OCI-LY1 (cell line): ENCODE measurements around the gene SLC27A5.

Experiments used
- H2AFZ ChIP-seq: fragments of 200-600 bp; sonication (generic), shearing (Covaris generic); 2 replicates; pipeline ENCODE4 v1.6.0; 2014; ENCODE audit warnings: antibody characterized with exemption, mild to moderate bottlenecking, low read length
- H3F3A ChIP-seq: fragments of 200-600 bp; sonication (generic), shearing (Covaris generic); 2 replicates; pipeline ENCODE4 v1.6.0; 2014; ENCODE audit warnings: mild to moderate bottlenecking, antibody characterized with exemption, low read length, moderate library complexity; ENCODE audit not compliant: insufficient read depth
- H3K27ac ChIP-seq: fragments of 200-600 bp; sonication (generic); 2 replicates; pipeline ENCODE4 v1.5.1; 2014; ENCODE audit warnings: low read length, mixed run types, mild to moderate bottlenecking, low read depth; ENCODE audit not compliant: poor library complexity, severe bottlenecking
- H3K27me3 ChIP-seq: fragments of 200-600 bp; sonication (generic); 2 replicates; pipeline ENCODE4 v1.6.0; 2014; ENCODE audit warnings: antibody characterized with exemption, mild to moderate bottlenecking, low read length, moderate library complexity; ENCODE audit not compliant: insufficient read depth
- H3K36me3 ChIP-seq: fragments of 200-600 bp; sonication (generic); 2 replicates; pipeline ENCODE4 v1.6.1; 2014; ENCODE audit warnings: mild to moderate bottlenecking, antibody characterized with exemption, low read length, moderate library complexity, mixed read lengths; ENCODE audit not compliant: insufficient read depth
- H3K4me1 ChIP-seq: fragments of 200-600 bp; sonication (generic); 2 replicates; pipeline ENCODE4 v1.5.1; 2014; ENCODE audit warnings: mild to moderate bottlenecking, low read length, moderate library complexity; ENCODE audit not compliant: insufficient read depth, severe bottlenecking
- H3K4me2 ChIP-seq: fragments of 200-600 bp; sonication (generic), shearing (Covaris generic); 2 replicates; pipeline ENCODE4 v1.6.1; 2014; ENCODE audit warnings: low read length
- H3K4me3 ChIP-seq: fragments of 200-600 bp; sonication (generic); 2 replicates; pipeline ENCODE4 v1.5.1; 2014; ENCODE audit warnings: low read length, low read depth, mild to moderate bottlenecking, mixed read lengths; ENCODE audit not compliant: poor library complexity, severe bottlenecking
- H3K79me2 ChIP-seq: fragments of 200-600 bp; shearing (Covaris generic); 2 replicates; pipeline ENCODE4 v1.6.1; 2016; ENCODE audit warnings: mixed run types, low read length, mixed read lengths; ENCODE audit not compliant: insufficient read depth
- H3K9ac ChIP-seq: fragments of 200-600 bp; sonication (generic), shearing (Covaris generic); 2 replicates; pipeline ENCODE4 v1.6.1; 2014; ENCODE audit warnings: mild to moderate bottlenecking, low read length, mixed read lengths
- H3K9me2 ChIP-seq: fragments of 200-600 bp; sonication (generic), shearing (Covaris generic); 2 replicates; pipeline ENCODE4 v1.6.1; 2014; ENCODE audit warnings: low read depth, mild to moderate bottlenecking, low read length, mixed read lengths
- H3K9me3 ChIP-seq: fragments of 200-600 bp; shearing (Covaris generic); 2 replicates; pipeline ENCODE4 v1.6.1; 2014; ENCODE audit warnings: low read length, mixed read lengths
- H4K20me1 ChIP-seq: fragments of 200-600 bp; sonication (generic), shearing (Covaris generic); 2 replicates; pipeline ENCODE4 v1.6.0; 2016; ENCODE audit warnings: mild to moderate bottlenecking, low read length; ENCODE audit not compliant: insufficient read depth
- CTCF ChIP-seq: fragments of 200-600 bp; sonication (generic), shearing (Covaris generic); IDR thresholded peaks from 2 replicates; pipeline ENCODE4 v1.5.1; 2017; ENCODE audit warnings: mild to moderate bottlenecking, antibody characterized with exemption, low read length, moderate library complexity, mixed read lengths
- EZH2 ChIP-seq: fragments of 200-600 bp; sonication (generic), shearing (Covaris generic); IDR thresholded peaks from 2 replicates; pipeline ENCODE4 v1.8.0; 2017; ENCODE audit warnings: borderline replicate concordance, mixed run types, mild to moderate bottlenecking, antibody characterized with exemption, low read length, moderate library complexity, mixed read lengths

The SLC27A5 gene

DNA sequence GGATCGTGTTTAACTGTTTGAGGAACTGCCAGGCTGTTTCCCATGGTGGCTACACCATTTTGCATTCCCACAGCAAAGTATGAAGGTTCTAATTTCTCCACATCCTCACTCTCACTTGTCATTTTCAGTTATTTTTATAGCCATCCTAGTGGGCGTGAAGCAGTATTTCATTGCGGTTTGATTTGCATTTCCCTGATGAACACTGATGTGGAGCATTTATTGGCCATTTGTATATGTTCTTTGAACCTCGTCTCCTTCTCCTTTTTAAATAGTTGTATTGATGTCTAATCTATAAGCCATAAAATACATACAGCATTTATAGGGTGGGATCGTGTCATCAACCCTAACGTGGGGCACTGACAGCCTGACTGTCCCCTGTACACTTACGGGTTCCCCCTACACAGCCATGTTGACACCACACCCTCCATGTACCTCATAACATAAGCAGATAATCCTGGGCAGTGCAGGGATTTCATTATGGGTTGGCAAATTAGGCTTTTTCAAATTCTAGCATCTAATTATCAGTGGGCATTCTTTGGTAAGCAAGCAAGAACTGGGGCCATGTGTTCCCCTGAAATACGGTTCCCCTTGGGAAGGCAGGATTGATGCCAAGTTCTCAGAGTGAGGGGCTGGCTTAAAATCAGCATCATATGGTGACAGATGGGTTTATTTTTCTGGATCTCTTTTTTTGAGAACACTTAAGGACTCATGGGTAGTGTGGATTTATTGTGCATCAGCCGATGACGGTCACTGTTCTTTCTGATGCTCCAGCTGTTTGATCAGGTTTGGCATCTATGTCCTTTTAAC is 19.4 kb upstream of the SLC27A5 start:
- Histone ChIP-seq H3F3A (no peaks in the 10 kb centered on the region), H3K9me2 (no peaks in the 10 kb centered on the region), H3K4me1 (no peaks in the 10 kb centered on the region), H2AFZ (no peak overlapping the region), H3K4me2 (no peak overlapping the region), H3K9ac (no peak overlapping the region), H3K79me2 (no peaks in the 10 kb centered on the region), H3K9me3 (no peaks in the 10 kb centered on the region), H3K27me3 (no peaks in the 10 kb centered on the region), H4K20me1 (no peaks in the 10 kb centered on the region), H3K27ac (no peak overlapping the region), H3K36me3 (no peaks in the 10 kb centered on the region), H3K4me3 (no peak overlapping the region)
- no peak for TF ChIP-seq CTCF
- TF ChIP-seq EZH2 = no peak

DNA sequence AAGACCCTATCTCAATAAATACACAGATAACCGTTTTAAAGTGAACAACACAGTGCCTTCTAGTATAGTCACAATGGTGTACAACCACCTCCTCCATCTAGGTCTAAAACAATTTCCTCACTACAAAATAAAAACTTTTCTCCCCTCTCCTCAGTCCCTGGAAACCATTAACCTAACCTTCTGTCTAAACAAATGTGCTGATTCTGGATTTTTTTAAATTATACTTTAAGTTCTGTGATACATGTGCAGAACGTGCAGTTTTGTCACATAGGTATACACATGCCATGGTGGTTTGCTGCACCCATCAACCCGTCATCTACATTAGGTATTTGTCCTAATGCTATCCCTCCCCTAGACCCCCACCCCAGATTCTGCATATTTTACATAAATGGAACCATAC is 17.6 kb upstream of the SLC27A5 start:
- TF ChIP-seq EZH2 = no peak
- TF ChIP-seq CTCF = no peak
- Histone ChIP-seq H3K4me1 (no peaks in the 10 kb centered on the region), H3K4me3 (no peak overlapping the region), H3K27ac (no peak overlapping the region), H3K79me2 (no peaks in the 10 kb centered on the region), H3K9ac (no peak overlapping the region), H3K27me3 (no peaks in the 10 kb centered on the region), H3K9me2 (no peaks in the 10 kb centered on the region), H2AFZ (no peak overlapping the region), H3K9me3 (no peaks in the 10 kb centered on the region), H3K4me2 (no peak overlapping the region), H4K20me1 (no peaks in the 10 kb centered on the region), H3F3A (no peaks in the 10 kb centered on the region), H3K36me3 (no peaks in the 10 kb centered on the region)

DNA sequence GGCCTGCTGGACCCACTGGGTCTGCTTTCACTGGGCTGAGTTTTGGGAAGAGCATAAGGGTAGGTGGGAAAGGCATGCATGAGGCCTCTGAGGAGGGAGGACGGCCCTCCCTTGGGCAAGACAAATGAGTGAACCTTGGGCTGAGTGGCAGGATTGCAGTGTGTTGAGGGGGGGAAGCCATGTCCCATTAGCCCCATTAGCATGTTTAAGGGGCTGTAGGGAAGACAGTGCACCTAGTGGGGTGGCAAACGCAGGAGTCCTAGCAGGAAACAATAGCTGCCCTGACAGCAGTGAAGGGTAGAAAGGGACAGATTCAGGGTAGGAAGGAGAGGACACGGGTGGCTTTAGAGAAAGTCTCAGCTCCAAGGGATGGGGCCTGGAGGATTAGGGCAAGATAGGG is 10.9 kb upstream of the SLC27A5 start:
- H3K27me3 ChIP-seq = no peaks in the 10 kb centered on the region
- H3K9me2 ChIP-seq = no peaks in the 10 kb centered on the region
- no peak overlapping the region for H3K27ac ChIP-seq
- no peak overlapping the region for H2AFZ ChIP-seq
- H4K20me1 ChIP-seq = no peaks in the 10 kb centered on the region
- no peak overlapping the region for H3K4me2 ChIP-seq
- H3K36me3 ChIP-seq = no peaks in the 10 kb centered on the region
- H3K79me2 ChIP-seq = no peaks in the 10 kb centered on the region
- H3K4me1 ChIP-seq = peaks cover 24% of the 10 kb centered on the region
- no peak for TF ChIP-seq CTCF
- no peak for TF ChIP-seq EZH2
- H3F3A ChIP-seq = no peaks in the 10 kb centered on the region
- H3K9ac ChIP-seq = no peak overlapping the region
- H3K4me3 ChIP-seq = no peak overlapping the region
- H3K9me3 ChIP-seq = no peaks in the 10 kb centered on the region
